Measurements from ENCODE around the gene KREMEN1. TPM values are rescaled to one million over a fixed set of nuclear protein-coding genes. Genes with fewer than 3 reads are reported as not detected.

KREMEN1 gene
- total and polyA plus RNA-seq, 10 of the 15 experiments (the other 5 are each of a cell fraction or from before 2014, with no cell fraction given), result 0.10 to 2.5 (median 0.20) TPM; not detected in 1

- no peaks in the 10 kb centered on the region for H4K20me1 ChIP-seq (ENCODE audit: control insufficient read depth, insufficient read depth)
- ChIA-PET RAD21 (ENCODE audit: unreplicated experiment) (interaction anchor here (1.4 to 5.2 kb wide), 4 partner anchors 8 to 136 kb away, joined by 3 to 26 read pairs (median 14); partner anchors contain the start of gene KREMEN1), CTCF (interaction anchor here (0.6 to 3.5 kb wide), 5 partner anchors 13 to 54 kb away, joined by 3 to 19 read pairs (median 7); no protein-coding TSS in a partner anchor), SMC1A (ENCODE audit: uncharacterized antibody, unreplicated experiment) (interaction anchor here (0.7 to 16.1 kb wide), 5 partner anchors 10 to 49 kb away, joined by 3 to 165 read pairs (median 8); no protein-coding TSS in a partner anchor), POLR2A (interaction anchor here (0.6 to 15.3 kb wide), 2 partner anchors 42 to 282 kb away, joined by 3 to 239 read pairs; no protein-coding TSS in a partner anchor)
- DNase-seq (ENCODE audit: low read depth, low spot score), result no peak
- peaks cover 41% of the 10 kb centered on the region for H3K4me1 ChIP-seq (ENCODE audit: control insufficient read depth, insufficient read depth, low read length)
- peaks cover 50% of the 10 kb centered on the region for H3K79me2 ChIP-seq (ENCODE audit: control insufficient read depth, insufficient read depth, low read length)
- in situ Hi-C loops (cut with MboI) (no loop called here), intact Hi-C loops (cut with micrococcal nuclease; ENCODE audit: unreplicated experiment) (loop anchor here (2.0 kb wide), 1 partner anchor 37 kb away; no protein-coding TSS in a partner anchor)
- no peaks in the 10 kb centered on the region for H3K9me3 ChIP-seq (replicated peaks; ENCODE audit: control insufficient read depth, insufficient read depth, low read length)
- H2AFZ ChIP-seq (ENCODE audit: control insufficient read depth, low read depth, low read length), result no peak overlapping the region
- H3K4me2 ChIP-seq (ENCODE audit: control insufficient read depth, insufficient read depth), result peak overlapping the region; percentile 71
- FAIRE-seq, result no peak
- H3K9ac ChIP-seq (ENCODE audit: control insufficient read depth, insufficient read depth, low read length), result peak overlapping the region; percentile 71
- ATAC-seq, result peak; percentile 2
- H3K4me3 ChIP-seq, result peak overlapping the region; percentile 65
- H3K36me3 ChIP-seq (ENCODE audit: control insufficient read depth in 2 of 2, insufficient read depth in 2 of 2, low read length in 1 of 2), result no peaks in the 10 kb centered on the region; a peak in 2 of 4 replicates
- H3K27me3 ChIP-seq (replicated peaks in 1 of 2; ENCODE audit: control insufficient read depth in 2 of 2, insufficient read depth in 2 of 2, low read length in 1 of 2), result no peaks in the 10 kb centered on the region; a peak in 1 of 4 replicates
- TF ChIP-seq DPF2 (IDR thresholded peaks at IDR 0.05) (peak; percentile 8; the same call in 1 of the 2 replicates), SMARCA5 (IDR thresholded peaks at IDR 0.05) (peak; percentile 60), HDGF (IDR thresholded peaks at IDR 0.05) (peak; percentile 56; the same call in 1 of the 2 replicates), PKNOX1 (IDR thresholded peaks at IDR 0.05) (peak; percentile 48; the same call in 1 of the 2 replicates), MXI1 (IDR thresholded peaks at IDR 0.05; ENCODE audit: low read depth, low read length) (peak; percentile 43; the same call in 1 of the 2 replicates), NR2C2 (IDR thresholded peaks at IDR 0.05; ENCODE audit: borderline replicate concordance, control insufficient read depth, insufficient read length, low read depth) (no peak), LARP7 (IDR thresholded peaks at IDR 0.05) (0 out of 2 replicates have a peak, but pooled peaks have one; percentile 18), PBX3 (IDR thresholded peaks at IDR 0.05; ENCODE audit: insufficient replicate concordance, low read depth, low read length) (peak; percentile 53), ZBTB11 (CRISPR knock-in tag; IDR thresholded peaks at IDR 0.05) (no peak)
- H3K27ac ChIP-seq (ENCODE audit: control insufficient read depth, insufficient read depth), result peak overlapping the region; percentile 66
- BruUV-seq (replicated peaks), result no TSS peak
- 25% methylated on average over 11 of the region's 11 CpGs for WGBS (ENCODE audit: insufficient coverage, insufficient replicate concordance, low lambda C conversion rate, missing lambda C conversion rate)
Observed at GRCh38 chr22:29207562-29208501, 135.0 kb downstream of the KREMEN1 start.
